ENCODE results near the gene SLC25A22. TPM values are rescaled to one million over a fixed set of nuclear protein-coding genes. Genes with fewer than 3 reads are reported as not detected.

SLC25A22 gene
- polyA plus RNA-seq, 1 of the 3 experiments (the other 2 are of a cell fraction), result 50.9 TPM

DNA sequence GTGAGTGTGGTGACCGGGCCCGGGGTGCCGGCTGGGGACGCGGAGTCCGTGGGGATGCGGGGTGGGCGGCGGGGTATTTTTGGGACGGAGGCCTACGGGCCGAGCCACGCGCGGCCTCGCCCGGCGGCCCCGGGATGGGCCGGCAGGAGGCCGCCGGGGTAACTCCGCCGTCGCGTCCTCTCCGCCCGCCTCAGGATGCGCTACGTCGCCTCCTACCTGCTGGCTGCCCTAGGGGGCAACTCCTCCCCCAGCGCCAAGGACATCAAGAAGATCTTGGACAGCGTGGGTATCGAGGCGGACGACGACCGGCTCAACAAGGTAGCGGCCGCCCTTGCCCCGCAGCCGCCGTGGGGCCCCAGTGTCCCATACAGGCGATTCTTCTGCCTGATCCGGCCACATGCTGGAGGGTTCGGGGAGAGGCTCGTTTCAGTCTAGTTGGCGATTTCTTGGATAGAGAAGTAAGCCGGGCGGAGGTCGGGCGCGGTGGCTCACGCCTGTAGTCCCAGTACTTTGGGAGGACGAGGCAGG is 12.0 kb upstream of the SLC25A22 start:
- H3K36me3 ChIP-seq (replicated peaks in 1 of 2; ENCODE audit: control insufficient read depth in 1 of 2, insufficient read depth in 2 of 2, low read length in 1 of 2), result peaks cover 27 to 28% of the 10 kb centered on the region in 2 experiments
- peak overlapping the region; percentile 81 to 97 for H3K4me3 ChIP-seq (ENCODE audit: low read depth in 2 of 2, low read length in 1 of 2)
- H4K20me1 ChIP-seq (ENCODE audit: insufficient read depth), result peaks cover 30% of the 10 kb centered on the region
- peak overlapping the region; percentile 97 for H3K9ac ChIP-seq
- H3K79me2 ChIP-seq (ENCODE audit: insufficient read depth), result peaks cover 68% of the 10 kb centered on the region
- no peaks in the 10 kb centered on the region for H3K9me3 ChIP-seq
- H3K27ac ChIP-seq (ENCODE audit: low read depth in 2 of 2, low read length in 1 of 2), result peak overlapping the region; percentile 97 to 98
- DNase-seq, result no peak
- H3K9me2 ChIP-seq, result no peaks in the 10 kb centered on the region
- TF ChIP-seq SIN3A (IDR thresholded peaks at IDR 0.05; ENCODE audit: borderline replicate concordance, low read depth, low read length), result peak; percentile 2; the same call in 1 of the 2 replicates
- no peak for TF ChIP-seq YY1 (IDR thresholded peaks at IDR 0.05; ENCODE audit: low read depth)
- no peak for TF ChIP-seq TEAD4 (IDR thresholded peaks at IDR 0.05; ENCODE audit: borderline replicate concordance, insufficient read depth)
- TF ChIP-seq NFIC (IDR thresholded peaks at IDR 0.05; ENCODE audit: borderline replicate concordance), result no peak
- TF ChIP-seq, protein P1, sequence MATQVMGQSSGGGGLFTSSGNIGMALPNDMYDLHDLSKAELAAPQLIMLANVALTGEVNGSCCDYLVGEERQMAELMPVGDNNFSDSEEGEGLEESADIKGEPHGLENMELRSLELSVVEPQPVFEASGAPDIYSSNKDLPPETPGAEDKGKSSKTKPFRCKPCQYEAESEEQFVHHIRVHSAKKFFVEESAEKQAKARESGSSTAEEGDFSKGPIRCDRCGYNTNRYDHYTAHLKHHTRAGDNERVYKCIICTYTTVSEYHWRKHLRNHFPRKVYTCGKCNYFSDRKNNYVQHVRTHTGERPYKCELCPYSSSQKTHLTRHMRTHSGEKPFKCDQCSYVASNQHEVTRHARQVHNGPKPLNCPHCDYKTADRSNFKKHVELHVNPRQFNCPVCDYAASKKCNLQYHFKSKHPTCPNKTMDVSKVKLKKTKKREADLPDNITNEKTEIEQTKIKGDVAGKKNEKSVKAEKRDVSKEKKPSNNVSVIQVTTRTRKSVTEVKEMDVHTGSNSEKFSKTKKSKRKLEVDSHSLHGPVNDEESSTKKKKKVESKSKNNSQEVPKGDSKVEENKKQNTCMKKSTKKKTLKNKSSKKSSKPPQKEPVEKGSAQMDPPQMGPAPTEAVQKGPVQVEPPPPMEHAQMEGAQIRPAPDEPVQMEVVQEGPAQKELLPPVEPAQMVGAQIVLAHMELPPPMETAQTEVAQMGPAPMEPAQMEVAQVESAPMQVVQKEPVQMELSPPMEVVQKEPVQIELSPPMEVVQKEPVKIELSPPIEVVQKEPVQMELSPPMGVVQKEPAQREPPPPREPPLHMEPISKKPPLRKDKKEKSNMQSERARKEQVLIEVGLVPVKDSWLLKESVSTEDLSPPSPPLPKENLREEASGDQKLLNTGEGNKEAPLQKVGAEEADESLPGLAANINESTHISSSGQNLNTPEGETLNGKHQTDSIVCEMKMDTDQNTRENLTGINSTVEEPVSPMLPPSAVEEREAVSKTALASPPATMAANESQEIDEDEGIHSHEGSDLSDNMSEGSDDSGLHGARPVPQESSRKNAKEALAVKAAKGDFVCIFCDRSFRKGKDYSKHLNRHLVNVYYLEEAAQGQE (IDR thresholded peaks at IDR 0.05; ENCODE audit: low read depth, low read length), result peak; percentile 41; the same call in 1 of the 2 replicates
- H2AFZ ChIP-seq (ENCODE audit: low read depth), result no peak overlapping the region
- no peaks in the 10 kb centered on the region for H3K27me3 ChIP-seq (ENCODE audit: insufficient read depth)
- CTCF ChIA-PET, result interaction anchor here (0.8 to 1.0 kb wide), 2 partner anchors 18 to 82 kb away, joined by 3 to 4 read pairs; no protein-coding TSS in a partner anchor
- WGBS (ENCODE audit: low lambda C conversion rate), result 0% methylated on average over 8 of the region's 55 CpGs
- peak overlapping the region; percentile 99 for H3K4me2 ChIP-seq
- POLR2A ChIA-PET, result interaction anchor here (0.7 to 2.2 kb wide), 8 partner anchors 9 to 50 kb away, joined by 4 to 34 read pairs (median 6); partner anchors contain the start of genes CD151, CEND1, PNPLA2 and TSPAN4
- peaks cover 8 to 19% of the 10 kb centered on the region in 2 experiments; a peak in 2 of 4 replicates for H3K4me1 ChIP-seq (ENCODE audit: control insufficient read depth in 1 of 2, insufficient read depth in 2 of 2, low read depth in 1 of 2, low read length in 1 of 2)
- H3F3A ChIP-seq (replicated peaks; ENCODE audit: insufficient read depth), result peaks cover 42% of the 10 kb centered on the region

DNA sequence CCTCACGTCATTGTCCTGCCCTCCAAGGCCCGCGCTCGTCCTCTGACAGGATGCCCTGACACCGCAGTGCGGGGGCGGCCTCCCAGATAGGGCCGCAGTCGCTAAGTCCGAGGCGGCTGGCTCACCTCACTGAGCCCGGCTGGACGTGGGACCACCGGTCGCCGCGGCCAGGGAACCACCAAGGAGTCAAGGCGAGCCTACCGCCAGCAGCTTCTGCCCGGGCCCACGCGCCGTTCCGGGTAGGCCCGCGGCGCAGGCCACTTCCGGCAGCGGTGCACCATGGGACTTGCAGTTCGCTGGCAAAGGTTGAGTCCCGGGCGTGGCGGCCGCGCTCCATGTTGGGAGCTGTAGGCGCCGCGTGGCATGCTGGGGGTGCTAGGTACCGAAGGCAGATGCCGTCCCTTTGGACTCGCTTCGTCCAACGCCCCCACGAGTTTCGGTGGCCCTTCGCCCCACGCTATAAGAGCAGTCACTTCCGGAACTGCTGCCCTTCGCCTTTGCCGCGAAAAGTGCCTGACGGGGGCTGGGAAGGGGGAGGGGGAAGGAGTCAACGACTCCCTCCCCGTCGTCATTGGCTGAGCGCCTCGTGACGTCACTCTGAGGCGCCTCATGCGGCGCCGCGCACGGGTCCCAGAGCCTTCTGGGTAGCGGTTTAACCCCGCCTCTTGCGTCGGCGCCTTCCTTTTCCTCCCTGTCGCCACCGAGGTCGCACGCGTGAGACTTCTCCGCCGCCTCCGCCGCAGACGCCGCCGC is 11.4 kb upstream of the SLC25A22 start, which contains the start of gene RPLP2:
Gene RPLP2, plus strand, starts transcription at position 681 of the 753 bp plus-strand sequence. CDS start 268 bp downstream, outside the sequence.
- Histone ChIP-seq H3K4me3 (ENCODE audit: low read depth in 2 of 2, low read length in 1 of 2) (peak within 1 kb of the TSS; percentile 81 to 97), H2AFZ (ENCODE audit: low read depth) (0 out of 2 replicates have a peak within 1 kb of the TSS, but pooled peaks have one; percentile 77), H3K27ac (ENCODE audit: low read depth in 2 of 2, low read length in 1 of 2) (peak within 1 kb of the TSS; percentile 97 to 98), H3K9me3 (no peaks in the 10 kb centered on the region), H3K36me3 (replicated peaks in 1 of 2; ENCODE audit: control insufficient read depth in 1 of 2, insufficient read depth in 2 of 2, low read length in 1 of 2) (peaks cover 24 to 28% of the 10 kb centered on the region in 2 experiments), H3F3A (replicated peaks; ENCODE audit: insufficient read depth) (peaks cover 38% of the 10 kb centered on the region), H3K4me2 (peak within 1 kb of the TSS; percentile 99), H3K79me2 (ENCODE audit: insufficient read depth) (peaks cover 70% of the 10 kb centered on the region), H3K9me2 (no peaks in the 10 kb centered on the region), H3K9ac (peak within 1 kb of the TSS; percentile 97), H3K27me3 (ENCODE audit: insufficient read depth) (no peaks in the 10 kb centered on the region), H3K4me1 (ENCODE audit: control insufficient read depth in 1 of 2, insufficient read depth in 2 of 2, low read depth in 1 of 2, low read length in 1 of 2) (peaks cover 11 to 23% of the 10 kb centered on the region in 2 experiments; a peak in 2 of 4 replicates), H4K20me1 (ENCODE audit: insufficient read depth) (peaks cover 30% of the 10 kb centered on the region)
- WGBS (ENCODE audit: low lambda C conversion rate), result 1% methylated on average over 14 of the region's 81 CpGs
- ChIA-PET POLR2A (interaction anchor here (0.5 to 2.2 kb wide), 11 partner anchors 10 to 178 kb away, joined by 3 to 34 read pairs (median 6); partner anchors contain the start of genes CD151, CEND1, PNPLA2 and TSPAN4), CTCF (interaction anchor here (1.0 to 1.5 kb wide), 5 partner anchors 9 to 55 kb away, joined by 3 to 4 read pairs (median 3); partner anchors contain the start of gene PNPLA2)
- TF ChIP-seq MXI1 (IDR thresholded peaks at IDR 0.05; ENCODE audit: low read depth, low read length) (peak; percentile 85), TAF1 (IDR thresholded peaks at IDR 0.05; ENCODE audit: borderline replicate concordance, low read depth, low read length) (peak; percentile 93), SIN3A (IDR thresholded peaks at IDR 0.05; ENCODE audit: borderline replicate concordance, low read depth, low read length) (peak; percentile 71; the same call in 1 of the 2 replicates), TCF12 (IDR thresholded peaks at IDR 0.05) (no peak), YY1 (IDR thresholded peaks at IDR 0.05; ENCODE audit: low read depth) (peak; percentile 71; the same call in 1 of the 2 replicates), FOXJ3 (CRISPR knock-in tag; IDR thresholded peaks at IDR 0.05) (peak; percentile 82; the same call in 1 of the 2 replicates), CHD2 (IDR thresholded peaks at IDR 0.05; ENCODE audit: low read length, partially characterized antibody) (peak; percentile 87), GABPA (IDR thresholded peaks at IDR 0.05; ENCODE audit: low read depth) (peak; percentile 90), TEAD4 (IDR thresholded peaks at IDR 0.05; ENCODE audit: borderline replicate concordance, insufficient read depth) (no peak), NRF1 (IDR thresholded peaks at IDR 0.05; ENCODE audit: low read depth, low read length) (peak; percentile 38; the same call in 1 of the 2 replicates), ELF1 (IDR thresholded peaks at IDR 0.05) (peak; percentile 96), POLR2AphosphoS5 (IDR thresholded peaks at IDR 0.05; ENCODE audit: low read depth, low read length) (peak; percentile 91), NFIC (IDR thresholded peaks at IDR 0.05; ENCODE audit: borderline replicate concordance) (no peak)
- TF ChIP-seq, protein P2, sequence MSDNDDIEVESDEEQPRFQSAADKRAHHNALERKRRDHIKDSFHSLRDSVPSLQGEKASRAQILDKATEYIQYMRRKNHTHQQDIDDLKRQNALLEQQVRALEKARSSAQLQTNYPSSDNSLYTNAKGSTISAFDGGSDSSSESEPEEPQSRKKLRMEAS (IDR thresholded peaks at IDR 0.05; ENCODE audit: low read depth), result peak; percentile 92
- TF ChIP-seq, protein P3, sequence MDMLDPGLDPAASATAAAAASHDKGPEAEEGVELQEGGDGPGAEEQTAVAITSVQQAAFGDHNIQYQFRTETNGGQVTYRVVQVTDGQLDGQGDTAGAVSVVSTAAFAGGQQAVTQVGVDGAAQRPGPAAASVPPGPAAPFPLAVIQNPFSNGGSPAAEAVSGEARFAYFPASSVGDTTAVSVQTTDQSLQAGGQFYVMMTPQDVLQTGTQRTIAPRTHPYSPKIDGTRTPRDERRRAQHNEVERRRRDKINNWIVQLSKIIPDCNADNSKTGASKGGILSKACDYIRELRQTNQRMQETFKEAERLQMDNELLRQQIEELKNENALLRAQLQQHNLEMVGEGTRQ (IDR thresholded peaks at IDR 0.05; ENCODE audit: borderline replicate concordance, low read depth, low read length), result no peak
- TF ChIP-seq, protein P4, sequence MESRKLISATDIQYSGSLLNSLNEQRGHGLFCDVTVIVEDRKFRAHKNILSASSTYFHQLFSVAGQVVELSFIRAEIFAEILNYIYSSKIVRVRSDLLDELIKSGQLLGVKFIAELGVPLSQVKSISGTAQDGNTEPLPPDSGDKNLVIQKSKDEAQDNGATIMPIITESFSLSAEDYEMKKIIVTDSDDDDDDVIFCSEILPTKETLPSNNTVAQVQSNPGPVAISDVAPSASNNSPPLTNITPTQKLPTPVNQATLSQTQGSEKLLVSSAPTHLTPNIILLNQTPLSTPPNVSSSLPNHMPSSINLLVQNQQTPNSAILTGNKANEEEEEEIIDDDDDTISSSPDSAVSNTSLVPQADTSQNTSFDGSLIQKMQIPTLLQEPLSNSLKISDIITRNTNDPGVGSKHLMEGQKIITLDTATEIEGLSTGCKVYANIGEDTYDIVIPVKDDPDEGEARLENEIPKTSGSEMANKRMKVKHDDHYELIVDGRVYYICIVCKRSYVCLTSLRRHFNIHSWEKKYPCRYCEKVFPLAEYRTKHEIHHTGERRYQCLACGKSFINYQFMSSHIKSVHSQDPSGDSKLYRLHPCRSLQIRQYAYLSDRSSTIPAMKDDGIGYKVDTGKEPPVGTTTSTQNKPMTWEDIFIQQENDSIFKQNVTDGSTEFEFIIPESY (IDR thresholded peaks at IDR 0.05; ENCODE audit: borderline replicate concordance, low read depth), result no peak
- DNase-seq, result peak; percentile 97
